SH-SY5Y (cell line): Measurements from ENCODE around the gene LRRC8B.

Experiments used
- GATA2 ChIP-seq: IDR thresholded peaks from 2 replicates; pipeline ENCODE4 v1.6.1; 2011; ENCODE audit warnings: mild to moderate bottlenecking, low read depth, low read length
- GATA3 ChIP-seq: IDR thresholded peaks from 2 replicates; pipeline ENCODE4 v1.6.1; 2011; ENCODE audit warnings: low read depth, mild to moderate bottlenecking, low read length, moderate library complexity

LRRC8B gene

DNA sequence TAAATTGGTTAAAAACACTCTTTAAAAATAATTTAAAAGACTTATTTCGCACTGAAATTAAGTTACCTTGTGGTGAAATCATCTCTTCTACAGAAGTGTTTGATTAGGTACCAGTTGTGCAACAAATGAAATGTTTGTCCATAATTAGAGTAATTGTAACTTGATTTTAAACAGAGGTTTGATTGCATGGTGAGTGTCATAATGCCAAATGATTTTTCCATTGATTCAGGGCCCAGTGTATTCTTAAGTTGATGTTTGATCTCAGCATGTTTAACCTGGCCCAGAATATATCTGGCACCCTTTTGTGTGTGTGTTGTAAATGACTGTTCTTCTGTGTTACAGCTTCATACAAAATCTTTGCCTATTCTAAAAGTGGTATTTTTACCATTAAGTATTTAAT is 28.5 kb downstream of the LRRC8B start:
- TF ChIP-seq GATA3 (no peak), GATA2 (no peak)

- TF ChIP-seq GATA2 (no peak), GATA3 (no peak)
Measured at GRCh38 chr1:89555550-89555949, 30.9 kb downstream of the LRRC8B start.

GRCh38 chr1:89556726-89557444 is 32.3 kb downstream of the LRRC8B start:
- TF ChIP-seq GATA3 (no peak), GATA2 (no peak)

DNA sequence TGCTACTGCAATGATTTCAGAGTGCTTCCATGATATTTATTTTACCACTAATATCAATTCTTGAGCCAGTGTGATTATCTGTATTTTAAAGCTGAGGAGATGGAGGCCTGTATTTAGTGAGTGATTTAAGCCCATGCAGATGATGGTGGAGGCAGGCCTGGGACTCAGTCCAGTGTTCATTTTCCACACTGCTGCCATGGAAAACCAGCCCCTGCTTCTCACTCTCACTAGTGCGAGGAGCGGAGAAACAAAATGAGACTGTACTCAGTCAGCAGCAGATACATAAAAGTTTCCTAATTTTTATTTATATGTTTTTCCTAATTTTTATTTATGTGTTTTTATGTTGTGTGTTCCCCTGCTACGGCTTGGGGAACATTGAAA is 32.8 kb downstream of the LRRC8B start:
- TF ChIP-seq GATA2 = no peak
- no peak for TF ChIP-seq GATA3

DNA sequence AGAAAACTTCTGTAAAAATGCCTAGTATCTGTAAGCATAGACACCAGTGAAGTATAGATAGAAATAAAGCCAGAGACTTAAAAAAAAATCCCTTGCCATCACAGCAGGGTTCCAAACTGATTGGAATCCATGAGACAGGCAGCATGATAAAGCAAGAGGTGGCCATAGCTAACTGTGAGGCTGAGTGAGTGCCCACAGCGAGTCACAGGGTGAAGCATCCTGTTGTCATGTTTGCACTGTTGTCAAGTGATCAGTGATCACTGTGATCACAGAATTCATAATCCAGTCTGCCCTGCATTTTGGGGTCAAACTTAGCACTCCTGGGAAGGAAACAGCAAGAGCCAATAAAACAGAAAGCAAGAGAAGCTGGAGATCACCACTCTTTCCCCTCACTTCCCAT is 33.3 kb downstream of the LRRC8B start:
- TF ChIP-seq GATA2 (no peak), GATA3 (no peak)

GRCh38 chr1:89563957-89564604 is 39.5 kb downstream of the LRRC8B start:
- TF ChIP-seq GATA3 = no peak
- TF ChIP-seq GATA2 = no peak

DNA sequence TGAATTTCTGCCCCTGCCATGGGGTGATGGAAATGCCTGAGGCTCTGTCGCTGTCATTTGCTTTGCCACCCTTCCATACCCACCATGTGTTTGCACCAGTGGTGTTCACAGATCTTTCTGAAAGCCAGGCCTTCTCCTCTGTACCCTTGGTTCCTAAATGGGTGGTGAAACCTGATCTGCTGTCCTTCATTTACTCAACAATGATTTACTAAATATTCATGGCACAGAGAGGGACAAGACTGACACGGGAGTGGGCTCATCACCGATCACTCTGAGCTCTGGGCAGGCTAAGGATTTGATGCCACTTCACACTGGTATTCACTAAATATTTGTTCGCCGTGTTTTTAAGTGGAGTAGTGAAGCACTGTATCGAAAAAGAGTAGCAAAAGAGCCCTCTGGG is 40.9 kb downstream of the LRRC8B start:
- no peak for TF ChIP-seq GATA2
- TF ChIP-seq GATA3 = no peak

DNA sequence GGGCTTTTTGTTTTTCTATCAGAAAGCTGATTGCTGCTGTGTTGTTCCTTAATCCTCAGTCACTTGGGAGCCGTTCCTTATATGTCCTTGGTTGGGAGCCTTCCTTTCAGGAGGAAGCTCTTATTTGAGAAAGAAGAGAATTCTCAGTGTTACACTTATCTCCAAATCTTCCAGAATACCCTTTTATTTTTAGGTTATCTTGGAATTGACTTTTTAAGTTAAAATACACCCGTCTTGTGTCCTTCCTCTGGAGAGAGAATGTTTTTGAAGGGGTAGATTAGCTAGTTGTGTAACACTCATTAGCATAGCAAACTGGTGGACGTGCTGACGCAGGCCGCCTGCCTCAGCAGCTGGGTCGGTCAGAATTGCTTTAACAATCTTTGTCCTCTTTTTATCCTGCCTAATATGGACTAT is 42.1 kb downstream of the LRRC8B start:
- TF ChIP-seq GATA3 = no peak
- TF ChIP-seq GATA2 = no peak

- no peak for TF ChIP-seq GATA2
- no peak for TF ChIP-seq GATA3
Measured at GRCh38 chr1:89567797-89568196, 43.2 kb downstream of the LRRC8B start.

GRCh38 chr1:89573410-89573809 is 48.8 kb downstream of the LRRC8B start:
- TF ChIP-seq GATA3 (no peak), GATA2 (no peak)

- TF ChIP-seq GATA3 = no peak
- TF ChIP-seq GATA2 = no peak
Measured at GRCh38 chr1:89574621-89575020, 50.0 kb downstream of the LRRC8B start.

DNA sequence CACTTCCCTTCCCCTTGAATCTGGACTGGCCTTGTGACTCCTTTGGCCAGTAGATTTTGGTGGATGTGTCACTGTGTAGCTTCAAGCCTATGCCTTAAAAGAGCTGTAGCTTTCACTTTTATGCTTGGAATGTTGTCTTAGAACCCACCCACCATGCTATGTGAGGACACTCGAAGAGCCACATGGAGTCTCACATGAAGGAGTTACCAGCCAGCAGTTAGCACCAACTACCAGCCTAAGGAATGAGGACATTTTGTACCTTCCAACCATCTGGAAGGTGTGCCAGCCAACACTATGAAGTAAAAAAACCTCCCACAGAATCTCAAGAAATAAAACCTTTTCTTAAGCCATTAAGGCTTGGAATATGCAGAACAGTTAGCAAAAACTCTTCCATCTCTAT is 50.6 kb downstream of the LRRC8B start:
- TF ChIP-seq GATA2 (no peak), GATA3 (no peak)

- TF ChIP-seq GATA3 (no peak), GATA2 (no peak)
Measured at GRCh38 chr1:89576013-89576412, 51.4 kb downstream of the LRRC8B start.

GRCh38 chr1:89578151-89578550 is 53.5 kb downstream of the LRRC8B start:
- TF ChIP-seq GATA2 = no peak
- TF ChIP-seq GATA3 = no peak

- TF ChIP-seq GATA2 (no peak), GATA3 (no peak)
Measured at GRCh38 chr1:89578946-89579684, 54.5 kb downstream of the LRRC8B start.

DNA sequence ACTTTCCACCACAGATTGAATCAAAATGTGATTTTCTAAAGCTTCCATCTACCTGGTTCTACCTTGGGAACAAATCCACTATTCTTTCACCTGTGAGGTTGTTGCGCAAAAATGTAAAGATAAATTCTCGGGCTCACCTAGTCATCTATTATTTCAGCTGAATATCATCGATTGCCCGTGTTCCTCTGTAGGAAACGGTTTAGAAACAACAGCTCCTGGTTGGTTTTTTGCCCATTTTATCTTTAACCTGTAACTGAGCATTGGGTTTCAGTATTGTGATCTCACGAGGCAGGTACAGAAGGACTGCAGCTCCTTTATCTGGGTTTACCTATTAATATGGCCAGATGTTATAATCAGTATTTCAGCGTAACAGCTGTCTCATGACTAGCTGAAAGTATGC is 55.4 kb downstream of the LRRC8B start:
- TF ChIP-seq GATA2 (no peak), GATA3 (no peak)
